Right ventricle myocardium inferior (tissue), 1 donor: Measurements from ENCODE around the gene NOC2L. TPM values are rescaled to one million over a fixed set of nuclear protein-coding genes. Genes with fewer than 3 reads are reported as not detected.
A peak's percentile ranks its signal among the peaks of the same experiment; 100 is the strongest.
"Not testable (repeated sequence)": the region's sequence is repeated elsewhere in the genome, so short reads cannot be mapped to it uniquely, and the experiment has no call there.

ENCODE experiments used
- ATAC-seq: fragments of 200-7000 bp; cut with Tn5 transposase; one replicate; pipeline ENCODE4 v1.9.1; 2020; ENCODE audit warnings: mild to moderate bottlenecking, moderate library complexity
- DNase-seq: peaks from one replicate; pipeline ENCODE4 v3.0.0; 2021; ENCODE audit errors: missing footprints
- intact Hi-C: fragments of 100-400 bp; cut with DNase I; formaldehyde crosslinking; loops from one replicate; pipeline ENCODE4 v1.11.0; 2022
- total RNA-seq: library from RNA; stranded (reverse); fragmentation: NEBNext Ultra II Directional; extraction: Animal tissue kit (Norgen Biotek cat#: 25700); gene quantifications from one replicate; pipeline ENCODE4 v1.2.1, GENCODE V29; 2021
- donor health status: DM: no; HTN: yes; CAD: no; lungs with severe emphysema.

The NOC2L gene
- total RNA-seq, 1 donor from 2014 or later = 41.7 TPM

GRCh38 chr1:995665-996633 is 36.9 kb upstream of the NOC2L start:
- ATAC-seq = no peak
- intact Hi-C loops = no loop called here

GRCh38 chr1:994546-994945 is 35.5 kb upstream of the NOC2L start:
- ATAC-seq, intact Hi-C loops, DNase-seq: not testable (repeated sequence)

More at GRCh38 chr1:995665-996633, 36.9 kb upstream of the NOC2L start:
- DNase-seq = peak; percentile 63

GRCh38 chr1:993379-993995 is 34.4 kb upstream of the NOC2L start:
- DNase-seq (peak; percentile 57), ATAC-seq (no peak)
- intact Hi-C loops = no loop called here

GRCh38 chr1:992362-992761 is 33.3 kb upstream of the NOC2L start:
- peak; percentile 16 for DNase-seq
- ATAC-seq = no peak
- intact Hi-C loops = no loop called here

- ATAC-seq (no peak), DNase-seq (no peak)
- intact Hi-C loops = no loop called here
Observed at GRCh38 chr1:991895-992294, 32.8 kb upstream of the NOC2L start.

GRCh38 chr1:991275-991674 is 32.2 kb upstream of the NOC2L start:
- ATAC-seq, intact Hi-C loops: not testable (repeated sequence)
- peak; percentile 7 for DNase-seq

GRCh38 chr1:988061-988460 is 29.0 kb upstream of the NOC2L start:
- intact Hi-C loops, ATAC-seq: not testable (repeated sequence)
- DNase-seq = peak; percentile 51

- DNase-seq (peak; percentile 54), ATAC-seq (no peak)
- intact Hi-C loops = loop anchor here (2.0 kb wide), 1 partner anchor 80 kb away; no protein-coding TSS in a partner anchor
Observed at GRCh38 chr1:985126-985525, 26.1 kb upstream of the NOC2L start.

- intact Hi-C loops = loop anchor here (2.0 kb wide), 1 partner anchor 80 kb away; no protein-coding TSS in a partner anchor
- DNase-seq = peak; percentile 53
- no peak for ATAC-seq
Observed at GRCh38 chr1:984476-984814, 25.4 kb upstream of the NOC2L start.

GRCh38 chr1:983798-984475 is 24.9 kb upstream of the NOC2L start:
- ATAC-seq (no peak), DNase-seq (peak; percentile 79)
- intact Hi-C loops = loop anchor here (2.0 kb wide), 1 partner anchor 81 kb away; no protein-coding TSS in a partner anchor

- intact Hi-C loops = no loop called here
- DNase-seq (peak; percentile 63), ATAC-seq (no peak)
Observed at GRCh38 chr1:982765-983436, 23.8 kb upstream of the NOC2L start.

- DNase-seq = peak; percentile 86
- peak; percentile 74 for ATAC-seq
- intact Hi-C loops = no loop called here
Observed at GRCh38 chr1:981955-982558, 23.0 kb upstream of the NOC2L start, which contains the start of gene PERM1. TSS of gene PERM1 (minus strand) at chr1:982093. CDS start at chr1:981029, 1,064 bp downstream.

GRCh38 chr1:981491-981954 is 22.5 kb upstream of the NOC2L start:
- intact Hi-C loops = no loop called here
- ATAC-seq (peak; percentile 1), DNase-seq (peak; percentile 65)

GRCh38 chr1:980602-981395 is 21.7 kb upstream of the NOC2L start:
- intact Hi-C loops = loop anchor here (1.0 kb wide), 1 partner anchor 19 kb away; no protein-coding TSS in a partner anchor

GRCh38 chr1:980137-980571 is 21.1 kb upstream of the NOC2L start:
- DNase-seq (peak; percentile 61), ATAC-seq (no peak)
- intact Hi-C loops = loop anchor here (1.0 kb wide), 1 partner anchor 19 kb away; no protein-coding TSS in a partner anchor

More at GRCh38 chr1:980602-981395, 21.7 kb upstream of the NOC2L start:
- DNase-seq (peak; percentile 82), ATAC-seq (peak; percentile 71)

GRCh38 chr1:979744-980072 is 20.7 kb upstream of the NOC2L start:
- intact Hi-C loops = loop anchor here (1.0 kb wide), 1 partner anchor 20 kb away; no protein-coding TSS in a partner anchor
- ATAC-seq (no peak), DNase-seq (no peak)
